ENCODE measurements around the gene PTTG2.

GRCh38 chr4:37976507-37976906 is 16.3 kb downstream of the PTTG2 start:
- no peak for TF ChIP-seq POLR2AphosphoS5 (IDR thresholded peaks at IDR 0.05)
- no peak for TF ChIP-seq CTCF (IDR thresholded peaks at IDR 0.05)
- no peak for TF ChIP-seq POLR2A (IDR thresholded peaks at IDR 0.05)

All from gastroesophageal sphincter (tissue), 3 donors.